PC-9 (cell line): ENCODE data around the gene PDPK1. TPM values are rescaled to one million over a fixed set of nuclear protein-coding genes. Genes with fewer than 3 reads are reported as not detected.

Source experiments
- BruUV-seq: library from RNA; stranded (reverse); fragments of 400-500 nt; replicated peaks from 2 replicates; lab custom pipeline; 2021; lab: Mats Ljungman, UMichigan
- CTCF ChIA-PET: fragments of 300-600 bp; sonication (Branson Sonifier 250); formaldehyde crosslinking; loops from one replicate; lab custom pipeline; 2022; ENCODE audit warnings: antibody characterized with exemption; lab: Charles Lee
- POLR2A ChIA-PET: fragments of 300-600 bp; sonication (Branson Sonifier 250); formaldehyde crosslinking; loops from one replicate; lab custom pipeline; 2022; ENCODE audit warnings: antibody characterized with exemption; ENCODE audit not compliant: unreplicated experiment; lab: Charles Lee
- DNase-seq, 2 experiments: peaks; one replicate each; pipeline versions ENCODE4 v3.0.0 to v3.0.0-alpha.2; 2015 to 2022; ENCODE audit warnings: mixed read lengths in 1 of 2
- H2AFZ ChIP-seq: fragments of 200-600 bp; sonication (generic); 2 replicates; pipeline ENCODE4 v1.8.1; 2017; ENCODE audit warnings: antibody characterized with exemption
- H3F3A ChIP-seq: fragments of 200-600 bp; sonication (generic); 2 replicates; pipeline ENCODE4 v1.8.1; 2017; ENCODE audit warnings: antibody characterized with exemption, mild to moderate bottlenecking, low read depth; ENCODE audit not compliant: insufficient read depth
- H3K27ac ChIP-seq: fragments of 200-600 bp; sonication (generic); 2 replicates; pipeline ENCODE4 v1.6.1; 2016; ENCODE audit warnings: mixed run types
- H3K27me3 ChIP-seq: fragments of 200-600 bp; sonication (generic); 2 replicates; pipeline ENCODE4 v1.6.1; 2016; ENCODE audit warnings: low read depth, mixed run types; ENCODE audit not compliant: insufficient read depth
- H3K36me3 ChIP-seq: fragments of 200-600 bp; sonication (generic); 2 replicates; pipeline ENCODE4 v1.6.1; 2016; ENCODE audit warnings: low read depth, mixed run types
- H3K4me1 ChIP-seq: fragments of 200-600 bp; sonication (generic); replicated peaks from 2 replicates; pipeline ENCODE4 v1.6.1; 2016; ENCODE audit warnings: mixed run types; ENCODE audit not compliant: insufficient read depth
- H3K4me2 ChIP-seq: fragments of 200-600 bp; sonication (generic); 2 replicates; pipeline ENCODE4 v1.6.1; 2017; ENCODE audit warnings: mixed run types
- H3K4me3 ChIP-seq: fragments of 200-600 bp; sonication (generic); 2 replicates; pipeline ENCODE4 v1.6.1; 2016; ENCODE audit warnings: mixed run types
- H3K79me2 ChIP-seq: fragments of 200-600 bp; sonication (generic); 2 replicates; pipeline ENCODE4 v1.6.1; 2017; ENCODE audit warnings: low read depth, mixed run types
- H3K9me2 ChIP-seq: fragments of 200-600 bp; sonication (generic); 2 replicates; pipeline ENCODE4 v1.8.1; 2017; ENCODE audit warnings: mild to moderate bottlenecking; ENCODE audit not compliant: insufficient read depth
- H3K9me3 ChIP-seq: fragments of 200-600 bp; sonication (generic); 2 replicates; pipeline ENCODE4 v1.8.1; 2016; ENCODE audit warnings: low read depth; ENCODE audit not compliant: insufficient read depth
- H4K20me1 ChIP-seq: fragments of 200-600 bp; sonication (generic); 2 replicates; pipeline ENCODE4 v1.8.1; 2017; ENCODE audit not compliant: insufficient read depth
- EZH2 ChIP-seq: fragments of 200-600 bp; sonication (generic); IDR thresholded peaks from 2 replicates; pipeline ENCODE4 v1.8.0; 2017; ENCODE audit warnings: antibody characterized with exemption, low read depth
- intact Hi-C: fragments of 100-400 bp; cut with micrococcal nuclease; formaldehyde crosslinking; loops from one replicate; pipeline ENCODE4 v1.10.0; 2022; ENCODE audit not compliant: unreplicated experiment
- total RNA-seq: library from RNA; stranded (reverse); gene quantifications from 2 replicates; pipeline ENCODE4 v1.2.3, GENCODE V29; 2021
- TF ChIP-seq, protein P1 (sequence below): fragments of 200-600 bp; sonication (generic); conservative IDR thresholded peaks from 2 replicates; pipeline ENCODE4 v1.6.1; 2017; ENCODE audit warnings: mixed run types, antibody characterized with exemption, mild to moderate bottlenecking, moderate library complexity

The PDPK1 gene
- total RNA-seq, 1 experiment from 2014 or later = 46.8 TPM

DNA sequence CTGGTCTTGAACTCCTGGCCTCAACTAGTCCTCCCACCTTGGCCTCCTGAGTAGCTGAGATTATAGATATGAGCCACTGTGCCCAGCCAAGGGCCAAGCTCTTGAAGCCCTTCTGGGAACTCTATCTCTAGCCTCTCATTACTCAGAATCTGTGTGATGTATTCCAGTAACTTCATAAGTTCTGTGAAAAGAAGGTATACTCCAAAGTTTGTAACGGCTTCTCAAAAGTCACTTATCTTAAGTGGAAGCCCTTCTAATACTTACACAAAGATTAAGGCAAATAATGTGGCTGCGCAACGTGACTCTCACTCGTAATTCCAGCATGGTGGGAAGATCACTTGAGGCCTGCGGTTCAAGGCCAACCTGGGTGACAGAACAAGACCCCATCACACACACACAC, 43.2 kb upstream of the PDPK1 start:
- H4K20me1 ChIP-seq = 0 out of 2 replicates have a peak, but pooled peaks cover 4% of the 10 kb centered on the region
- TF ChIP-seq, protein P1, sequence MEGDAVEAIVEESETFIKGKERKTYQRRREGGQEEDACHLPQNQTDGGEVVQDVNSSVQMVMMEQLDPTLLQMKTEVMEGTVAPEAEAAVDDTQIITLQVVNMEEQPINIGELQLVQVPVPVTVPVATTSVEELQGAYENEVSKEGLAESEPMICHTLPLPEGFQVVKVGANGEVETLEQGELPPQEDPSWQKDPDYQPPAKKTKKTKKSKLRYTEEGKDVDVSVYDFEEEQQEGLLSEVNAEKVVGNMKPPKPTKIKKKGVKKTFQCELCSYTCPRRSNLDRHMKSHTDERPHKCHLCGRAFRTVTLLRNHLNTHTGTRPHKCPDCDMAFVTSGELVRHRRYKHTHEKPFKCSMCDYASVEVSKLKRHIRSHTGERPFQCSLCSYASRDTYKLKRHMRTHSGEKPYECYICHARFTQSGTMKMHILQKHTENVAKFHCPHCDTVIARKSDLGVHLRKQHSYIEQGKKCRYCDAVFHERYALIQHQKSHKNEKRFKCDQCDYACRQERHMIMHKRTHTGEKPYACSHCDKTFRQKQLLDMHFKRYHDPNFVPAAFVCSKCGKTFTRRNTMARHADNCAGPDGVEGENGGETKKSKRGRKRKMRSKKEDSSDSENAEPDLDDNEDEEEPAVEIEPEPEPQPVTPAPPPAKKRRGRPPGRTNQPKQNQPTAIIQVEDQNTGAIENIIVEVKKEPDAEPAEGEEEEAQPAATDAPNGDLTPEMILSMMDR = no peak
- TF ChIP-seq EZH2 = no peak
- BruUV-seq = no TSS peak
- no peaks in the 10 kb centered on the region for H3K27me3 ChIP-seq
- H3K4me3 ChIP-seq = no peak overlapping the region
- no peak overlapping the region for H2AFZ ChIP-seq
- no peaks in the 10 kb centered on the region for H3K9me3 ChIP-seq
- H3F3A ChIP-seq = no peaks in the 10 kb centered on the region
- H3K4me2 ChIP-seq = no peak overlapping the region
- POLR2A ChIA-PET = no interaction called here
- no peak overlapping the region for H3K27ac ChIP-seq
- H3K9me2 ChIP-seq = no peaks in the 10 kb centered on the region
- no peaks in the 10 kb centered on the region for H3K4me1 ChIP-seq
- CTCF ChIA-PET = interaction anchor here (0.6 kb wide), 1 partner anchor 472 kb away, joined by 5 read pairs; no protein-coding TSS in a partner anchor
- intact Hi-C loops = no loop called here
- H3K36me3 ChIP-seq = no peaks in the 10 kb centered on the region
- no peak for DNase-seq
- no peaks in the 10 kb centered on the region; the same call in 1 of the 2 replicates for H3K79me2 ChIP-seq

DNA sequence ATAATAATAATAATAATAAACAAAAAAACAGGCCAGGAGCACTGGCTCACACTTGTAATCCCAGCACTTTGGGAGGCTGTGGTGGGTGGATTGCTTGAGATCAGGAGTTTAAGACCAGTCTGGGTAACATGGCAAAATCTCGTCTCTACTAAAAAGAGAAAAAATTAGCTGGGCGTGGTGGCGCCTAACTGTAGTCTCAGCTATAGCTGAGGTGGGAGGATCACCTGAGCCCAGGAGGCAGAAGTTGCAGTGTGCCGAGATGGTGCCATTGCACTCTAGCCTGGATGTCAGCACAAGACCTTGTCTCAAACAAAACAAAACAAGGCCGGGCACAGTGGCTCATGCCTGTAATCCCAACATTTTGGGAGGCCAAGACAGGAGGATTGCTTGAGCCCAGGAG, 42.8 kb upstream of the PDPK1 start:
- H3K27me3 ChIP-seq = no peaks in the 10 kb centered on the region
- ChIA-PET POLR2A (no interaction called here), CTCF (interaction anchor here (0.6 kb wide), 1 partner anchor 472 kb away, joined by 5 read pairs; no protein-coding TSS in a partner anchor)
- H3K9me2 ChIP-seq = no peaks in the 10 kb centered on the region
- H3K36me3 ChIP-seq = no peaks in the 10 kb centered on the region
- no peak for TF ChIP-seq EZH2
- TF ChIP-seq, protein P1 = no peak
- no peak overlapping the region for H2AFZ ChIP-seq
- no peaks in the 10 kb centered on the region; the same call in 1 of the 2 replicates for H3K79me2 ChIP-seq
- no peak overlapping the region for H3K27ac ChIP-seq
- H4K20me1 ChIP-seq = peaks cover 4% of the 10 kb centered on the region; the same call in 1 of the 2 replicates
- H3K4me3 ChIP-seq = no peak overlapping the region
- no TSS peak for BruUV-seq
- H3F3A ChIP-seq = no peaks in the 10 kb centered on the region
- no peak overlapping the region for H3K4me2 ChIP-seq
- intact Hi-C loops = no loop called here
- no peaks in the 10 kb centered on the region for H3K4me1 ChIP-seq
- H3K9me3 ChIP-seq = no peaks in the 10 kb centered on the region
- no peak for DNase-seq

DNA sequence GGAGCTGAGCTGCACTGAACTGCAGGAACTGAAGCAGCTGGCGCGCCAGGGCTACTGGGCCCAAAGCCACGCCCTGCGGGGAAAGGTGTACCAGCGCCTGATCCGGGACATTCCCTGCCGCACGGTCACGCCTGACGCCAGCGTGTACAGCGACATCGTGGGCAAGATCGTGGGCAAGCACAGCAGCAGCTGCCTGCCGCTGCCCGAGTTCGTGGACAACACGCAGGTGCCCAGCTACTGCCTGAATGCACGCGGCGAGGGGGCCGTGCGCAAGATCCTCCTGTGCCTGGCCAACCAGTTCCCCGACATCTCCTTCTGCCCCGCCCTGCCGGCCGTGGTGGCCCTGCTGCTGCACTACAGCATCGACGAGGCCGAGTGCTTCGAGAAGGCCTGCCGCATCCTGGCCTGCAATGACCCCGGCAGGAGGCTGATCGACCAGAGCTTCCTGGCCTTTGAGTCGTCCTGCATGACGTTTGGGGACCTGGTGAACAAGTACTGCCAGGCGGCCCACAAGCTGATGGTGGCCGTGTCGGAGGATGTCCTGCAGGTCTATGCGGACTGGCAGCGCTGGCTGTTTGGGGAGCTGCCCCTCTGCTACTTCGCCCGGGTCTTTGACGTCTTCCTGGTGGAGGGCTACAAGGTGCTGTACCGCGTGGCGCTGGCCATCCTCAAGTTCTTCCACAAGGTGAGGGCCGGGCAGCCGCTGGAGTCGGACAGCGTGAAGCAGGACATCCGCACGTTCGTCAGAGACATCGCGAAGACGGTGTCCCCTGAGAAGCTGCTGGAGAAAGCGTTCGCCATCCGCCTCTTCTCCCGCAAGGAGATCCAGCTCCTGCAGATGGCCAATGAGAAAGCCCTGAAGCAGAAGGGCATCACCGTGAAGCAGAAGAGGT, 41.4 kb upstream of the PDPK1 start:
- no TSS peak for BruUV-seq
- no peak for DNase-seq
- intact Hi-C loops = no loop called here
- H3K9me3 ChIP-seq = no peaks in the 10 kb centered on the region
- H3K9me2 ChIP-seq = no peaks in the 10 kb centered on the region
- no peak overlapping the region for H3K27ac ChIP-seq
- TF ChIP-seq, protein P1 = no peak
- TF ChIP-seq EZH2 = no peak
- H3K27me3 ChIP-seq = no peaks in the 10 kb centered on the region
- no peak overlapping the region for H3K4me2 ChIP-seq
- H3F3A ChIP-seq = no peaks in the 10 kb centered on the region
- POLR2A ChIA-PET = no interaction called here
- H3K4me3 ChIP-seq = no peak overlapping the region
- no peaks in the 10 kb centered on the region for H3K4me1 ChIP-seq
- H3K79me2 ChIP-seq = no peaks in the 10 kb centered on the region
- H4K20me1 ChIP-seq = peaks cover 9% of the 10 kb centered on the region; the same call in 1 of the 2 replicates
- H3K36me3 ChIP-seq = no peaks in the 10 kb centered on the region
- CTCF ChIA-PET = no interaction called here
- H2AFZ ChIP-seq = no peak overlapping the region
